SIG-M5 treated with dmso at 0.1 percent for 504 hours (cell line): ENCODE data around the gene CYP24A1.
"Not testable (repeated sequence)": the region's sequence is repeated elsewhere in the genome, so short reads cannot be mapped to it uniquely, and the experiment has no call there.

Experiments used
- DNase-seq: peaks from one replicate; lab custom pipeline; 2025; ENCODE audit not compliant: unreplicated experiment; lab: John Stamatoyannopoulos, UW

The CYP24A1 gene

GRCh38 chr20:54137115-54137514 is 36.7 kb downstream of the CYP24A1 start:
- no peak for DNase-seq

GRCh38 chr20:54134445-54135220 is 39.2 kb downstream of the CYP24A1 start:
- peak; percentile 52 for DNase-seq

- peak; percentile 54 for DNase-seq
These were observed 40.1 kb downstream of the CYP24A1 start for GRCh38 chr20:54133434-54134427.

GRCh38 chr20:54132612-54133433 is 41.0 kb downstream of the CYP24A1 start:
- peak; percentile 99 for DNase-seq

- no peak for DNase-seq
These were observed 41.8 kb downstream of the CYP24A1 start for GRCh38 chr20:54131675-54132611.

- not testable (repeated sequence) for DNase-seq
These were observed 42.7 kb downstream of the CYP24A1 start for GRCh38 chr20:54131125-54131524.

- no peak for DNase-seq
These were observed 44.4 kb downstream of the CYP24A1 start for GRCh38 chr20:54129350-54129749.

GRCh38 chr20:54127855-54128574 is 45.8 kb downstream of the CYP24A1 start:
- no peak for DNase-seq

- peak; percentile 80 for DNase-seq
These were observed 46.8 kb downstream of the CYP24A1 start for GRCh38 chr20:54126806-54127655.

GRCh38 chr20:54126328-54126727 is 47.5 kb downstream of the CYP24A1 start:
- not testable (repeated sequence) for DNase-seq

GRCh38 chr20:54123587-54124180 is 50.1 kb downstream of the CYP24A1 start:
- DNase-seq = peak; percentile 100

- DNase-seq = no peak
These were observed 50.9 kb downstream of the CYP24A1 start for GRCh38 chr20:54122681-54123586.

- no peak for DNase-seq
These were observed 51.6 kb downstream of the CYP24A1 start for GRCh38 chr20:54122189-54122588.

GRCh38 chr20:54119744-54120143 is 54.0 kb downstream of the CYP24A1 start:
- no peak for DNase-seq

GRCh38 chr20:54118220-54119001 is 55.4 kb downstream of the CYP24A1 start:
- DNase-seq = no peak
